GM10266 (cell line): ENCODE results near the gene C15orf39.
"Not testable (repeated sequence)": the region's sequence is repeated elsewhere in the genome, so short reads cannot be mapped to it uniquely, and the experiment has no call there.

Experiments
- DNase-seq: peaks from one replicate; pipeline ENCODE4 v3.0.0; 2012; ENCODE audit errors: extremely low spot score
- CTCF ChIP-seq: IDR thresholded peaks from 2 replicates; pipeline ENCODE4 v1.5.1; 2012; ENCODE audit warnings: mild to moderate bottlenecking, low read depth; ENCODE audit not compliant: control insufficient read depth, insufficient read depth; ENCODE audit errors: missing control alignments

Gene C15orf39

DNA sequence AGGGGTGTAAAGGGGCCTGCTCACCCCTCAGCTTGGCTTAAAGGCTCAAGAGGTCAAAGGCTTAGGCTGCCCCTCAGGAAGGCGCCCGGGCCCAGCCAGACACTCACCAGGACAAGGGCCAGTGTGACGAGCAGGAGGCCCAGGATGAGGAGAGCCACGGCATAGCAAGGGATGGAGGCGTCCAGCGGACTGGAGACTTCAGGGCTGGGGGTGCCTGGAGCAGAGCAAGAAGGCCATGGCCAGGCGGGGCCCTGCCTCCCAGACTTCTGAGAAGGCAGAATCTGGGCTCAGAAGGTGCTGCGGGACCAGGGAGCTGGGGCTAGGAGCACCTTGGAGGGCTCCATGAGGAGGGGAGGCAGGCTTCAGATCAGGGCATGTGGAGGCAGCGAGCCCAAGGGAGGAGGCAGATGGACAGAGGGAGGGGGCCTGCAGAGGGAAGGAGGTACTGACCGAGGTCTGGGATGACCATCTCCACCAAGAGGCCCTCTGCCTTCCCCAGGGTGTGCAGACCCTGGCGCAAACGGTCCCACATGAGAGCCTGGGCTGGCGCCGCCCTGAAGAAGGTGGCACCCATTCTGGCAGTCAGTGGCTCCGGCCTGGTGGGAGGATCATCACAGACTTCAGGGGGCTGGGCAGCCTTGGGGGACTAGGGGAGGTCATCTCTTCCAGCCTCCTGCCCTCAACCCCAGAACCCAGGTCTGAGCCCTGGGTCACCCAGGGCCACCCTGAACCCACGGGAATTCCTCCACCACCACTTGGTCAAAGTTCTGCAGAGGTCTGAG, 24.5 kb downstream of the C15orf39 start:
- no peak for DNase-seq
- no peak for TF ChIP-seq CTCF

DNA sequence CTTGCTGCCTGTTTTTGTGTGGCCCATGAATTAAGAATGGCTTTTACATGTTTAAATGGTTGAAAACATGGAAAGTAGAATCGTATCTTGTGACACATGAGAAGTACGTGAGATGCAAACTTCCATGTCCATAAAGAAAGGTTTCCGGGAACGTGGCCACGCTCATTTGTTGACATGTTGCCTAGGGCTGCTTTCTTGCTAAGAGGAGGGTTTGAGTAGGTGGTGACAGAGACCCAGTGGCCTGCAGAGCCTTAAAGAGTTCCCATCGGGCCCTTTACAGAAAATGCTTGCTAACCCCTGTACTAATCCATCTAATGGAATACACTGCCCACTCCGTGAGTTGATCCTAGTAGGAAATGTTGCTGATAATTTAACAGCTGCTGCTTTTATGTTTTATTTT, 25.4 kb downstream of the C15orf39 start:
- DNase-seq: not testable (repeated sequence)

DNA sequence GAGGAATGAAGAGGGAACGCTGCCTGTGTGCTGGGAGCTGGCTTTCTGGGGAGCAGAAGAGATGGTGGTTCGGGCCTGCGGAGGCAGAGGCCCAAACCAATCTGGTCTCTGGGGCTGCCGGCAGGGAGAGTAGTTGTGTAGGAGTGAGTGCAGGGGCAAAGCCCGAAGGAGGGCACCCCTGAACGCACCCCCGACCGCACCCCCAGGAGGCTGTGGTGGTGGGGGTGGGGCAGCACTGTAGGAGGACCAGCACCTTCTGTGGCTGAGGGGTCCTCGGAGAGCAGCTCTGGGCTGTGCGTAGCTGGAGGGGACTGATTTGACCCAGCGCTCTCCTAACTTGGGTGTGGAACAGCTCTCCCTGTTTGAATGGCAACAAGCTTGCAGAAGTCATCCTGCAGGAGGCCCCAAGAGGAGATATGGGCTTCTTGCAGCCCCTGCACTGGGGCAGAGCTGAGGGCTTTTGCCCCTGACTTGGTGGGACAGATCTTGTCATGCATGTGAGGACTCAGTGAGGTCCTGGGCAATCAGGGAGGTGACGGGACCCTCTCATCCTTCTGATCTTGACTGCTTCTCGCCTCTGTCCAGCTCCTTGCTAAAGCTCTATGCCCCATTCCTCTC, 26.1 kb downstream of the C15orf39 start:
- no peak for TF ChIP-seq CTCF
- DNase-seq: peak; percentile 4

DNA sequence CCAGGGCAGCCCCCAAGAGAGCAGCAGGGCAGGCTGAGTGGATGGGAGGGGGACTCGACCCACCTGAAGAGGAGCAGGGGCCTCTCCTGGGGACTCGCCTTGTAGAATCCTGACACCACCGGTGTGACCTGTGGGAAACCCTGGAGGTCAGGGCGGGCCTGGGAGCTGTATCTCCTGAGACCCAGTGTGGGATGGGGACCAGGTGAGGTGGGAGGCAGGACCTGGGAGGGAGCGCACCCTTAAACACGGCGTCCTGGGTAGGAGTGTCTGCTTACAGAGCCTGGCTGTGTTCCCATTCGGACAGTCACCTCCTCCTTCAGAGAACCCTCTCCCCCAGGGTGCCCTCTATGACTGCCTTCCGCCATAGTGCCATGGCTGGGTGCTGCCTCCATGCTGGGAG, 27.1 kb downstream of the C15orf39 start:
- DNase-seq: no peak
- no peak for TF ChIP-seq CTCF

- DNase-seq: peak; percentile 10
- TF ChIP-seq CTCF: no peak
These were observed 27.7 kb downstream of the C15orf39 start for GRCh38 chr15:75229191-75230015.

GRCh38 chr15:75230016-75230343, 28.3 kb downstream of the C15orf39 start:
- DNase-seq: no peak
- no peak for TF ChIP-seq CTCF

DNA sequence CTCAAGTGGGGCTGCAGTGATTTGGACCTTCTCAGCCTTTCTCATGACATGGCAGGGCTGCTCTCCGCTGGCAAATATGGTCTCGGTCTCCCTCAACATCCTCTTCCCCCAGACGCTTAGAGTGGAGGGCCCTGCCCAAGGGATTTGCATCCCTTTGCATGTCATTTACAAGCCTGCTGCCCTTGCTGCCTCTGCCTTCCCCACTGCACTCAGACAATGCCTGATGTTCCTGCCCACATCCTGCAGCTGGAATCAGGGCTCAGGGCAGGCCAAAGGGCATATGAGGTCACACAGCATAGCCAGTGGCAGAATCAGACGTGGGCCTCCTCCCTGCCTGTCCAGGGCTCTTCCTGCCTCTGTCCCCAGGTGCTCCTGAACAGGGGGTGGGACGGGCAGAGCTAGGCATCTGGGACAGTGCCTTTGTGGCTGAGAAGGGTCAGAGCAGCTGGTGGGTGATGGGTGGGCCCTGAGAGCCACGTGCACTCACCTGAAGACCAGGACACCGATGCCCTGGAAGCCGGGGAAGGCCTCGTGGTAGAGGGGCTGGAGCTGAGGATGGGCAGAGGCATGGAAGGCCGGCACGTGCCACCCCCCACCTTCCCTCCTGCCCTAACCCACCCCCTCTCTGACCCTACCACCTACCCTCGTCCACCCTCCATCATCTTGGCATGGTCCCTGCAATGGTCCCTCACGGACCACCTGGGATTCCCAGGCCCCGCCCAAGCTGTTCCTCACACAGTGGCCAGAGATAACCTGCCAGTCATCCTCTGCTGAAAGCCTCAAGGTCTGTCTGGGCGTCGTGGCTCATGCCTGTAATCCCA, 29.1 kb downstream of the C15orf39 start:
- no peak for TF ChIP-seq CTCF
- DNase-seq: peak; percentile 7
